OCI-LY3 (cell line): ENCODE measurements around the gene STRADA.

Source experiments
- H2AFZ ChIP-seq: fragments of 200-600, 300-600 bp; shearing (Covaris generic); 2 replicates; pipeline ENCODE4 v1.6.0; 2014; ENCODE audit warnings: antibody characterized with exemption, low read depth, low read length
- H3K27ac ChIP-seq: fragments of 200-600, 300-600 bp; sonication (generic); 2 replicates; pipeline ENCODE4 v1.5.1; 2014; ENCODE audit warnings: mild to moderate bottlenecking, low read length, moderate library complexity, mixed read lengths
- H3K27me3 ChIP-seq: fragments of 200-600, 300-600 bp; sonication (generic); 2 replicates; pipeline ENCODE4 v1.6.1; 2014; ENCODE audit warnings: low read depth, low read length, mixed read lengths
- H3K36me3 ChIP-seq: fragments of 200-600, 300-600 bp; sonication (generic); replicated peaks from 2 replicates; pipeline ENCODE3; 2014; ENCODE audit warnings: low read depth, low read length, mixed read lengths
- H3K4me1 ChIP-seq: fragments of 300-600, 200-600 bp; sonication (generic); 2 replicates; pipeline ENCODE4 v1.6.1; 2014; ENCODE audit warnings: low read length, mixed read lengths
- H3K4me2 ChIP-seq: fragments of 200-600, 300-600 bp; sonication (generic); 2 replicates; pipeline ENCODE4 v1.6.1; 2014; ENCODE audit warnings: low read length, mixed read lengths
- H3K4me3 ChIP-seq: fragments of 300-600, 200-600 bp; sonication (generic); 2 replicates; pipeline ENCODE4 v1.5.1; 2014; ENCODE audit warnings: antibody characterized with exemption, mild to moderate bottlenecking, low read length, moderate library complexity
- H3K79me2 ChIP-seq: fragments of 300-600, 200-600 bp; shearing (Covaris generic); 2 replicates; pipeline ENCODE4 v1.6.1; 2014; ENCODE audit warnings: mild to moderate bottlenecking, low read length, mixed read lengths
- H3K9ac ChIP-seq: fragments of 300-600, 200-600 bp; shearing (Covaris generic); 2 replicates; pipeline ENCODE4 v1.6.0; 2014; ENCODE audit warnings: mild to moderate bottlenecking, low read length, moderate library complexity
- H3K9me3 ChIP-seq: fragments of 200-600, 300-600 bp; shearing (Covaris generic); 2 replicates; pipeline ENCODE4 v1.6.1; 2014; ENCODE audit warnings: low read length, mixed read lengths; ENCODE audit not compliant: insufficient read depth
- H4K20me1 ChIP-seq: fragments of 200-600, 300-600 bp; sonication (generic); 2 replicates; pipeline ENCODE4 v1.6.1; 2016; ENCODE audit warnings: low read length, mixed read lengths; ENCODE audit not compliant: insufficient read depth
- EZH2phosphoT487 ChIP-seq: fragments of 200-600 bp; shearing (Covaris generic); IDR thresholded peaks from 2 replicates; pipeline ENCODE4 v1.6.1; 2018; ENCODE audit warnings: antibody characterized with exemption, mixed run types, low read depth
- TF ChIP-seq, protein P1 (sequence below): fragments of 200-600, 300-600 bp; sonication (generic); IDR thresholded peaks from 2 replicates; pipeline ENCODE4 v1.5.1; 2014; ENCODE audit warnings: antibody characterized with exemption, low read length, low read depth

STRADA gene

DNA sequence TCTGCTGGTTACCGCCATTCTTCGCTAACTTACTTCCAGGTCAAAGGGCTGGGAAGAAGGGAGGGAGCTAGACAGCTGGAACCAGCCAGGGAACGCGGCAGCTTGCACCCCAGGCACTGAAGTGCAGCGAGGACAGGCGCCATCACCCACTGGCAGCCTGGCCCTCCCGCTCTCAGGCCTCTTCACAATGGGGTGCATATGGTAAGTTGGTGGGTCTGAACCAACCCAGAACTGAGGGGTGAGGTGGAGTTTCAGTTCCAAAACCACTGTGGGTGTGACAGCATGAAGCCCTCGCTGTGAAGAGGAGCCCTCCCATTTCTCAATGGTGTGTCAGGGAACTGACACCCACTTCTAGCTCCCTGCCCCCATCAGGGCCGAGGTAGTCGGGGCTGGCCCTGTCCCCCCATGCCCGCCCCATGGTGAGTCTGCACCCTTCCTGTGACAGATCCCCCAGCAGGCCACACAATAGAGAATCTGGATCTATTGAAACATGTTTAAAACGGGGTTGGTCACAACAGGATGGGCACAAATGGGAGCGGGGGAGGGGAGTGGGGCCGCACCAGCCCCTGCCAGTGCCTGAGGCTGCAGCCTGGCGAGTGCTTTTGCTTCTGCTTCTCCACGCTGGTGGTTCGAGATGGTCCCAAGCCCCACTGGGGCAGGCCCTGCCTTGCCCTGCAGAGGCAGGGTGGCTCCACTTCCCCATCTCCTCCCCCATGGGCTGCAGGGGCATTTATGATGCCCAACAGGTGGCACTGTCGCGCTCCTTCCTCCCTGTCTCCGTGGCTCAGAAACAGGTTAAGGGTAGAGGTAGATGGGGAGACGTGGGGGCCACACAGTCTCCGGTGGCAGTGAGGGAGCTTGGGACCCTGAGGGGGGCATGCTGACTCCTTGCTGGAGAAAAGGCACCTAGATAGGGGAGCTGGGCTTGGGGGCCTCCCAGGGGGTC lies 44.0 kb downstream of the STRADA start:
- peak overlapping the region; percentile 91 for H3K27ac ChIP-seq
- peaks cover 8% of the 10 kb centered on the region; the same call in 1 of the 2 replicates for H3K9me3 ChIP-seq
- H3K27me3 ChIP-seq: no peaks in the 10 kb centered on the region
- H2AFZ ChIP-seq: no peak overlapping the region
- peaks cover 10% of the 10 kb centered on the region; the same call in 1 of the 2 replicates for H4K20me1 ChIP-seq
- peaks cover 58% of the 10 kb centered on the region for H3K4me1 ChIP-seq
- H3K9ac ChIP-seq: peak overlapping the region; percentile 99
- peak overlapping the region; percentile 99 for H3K4me2 ChIP-seq
- peaks cover 38% of the 10 kb centered on the region for H3K36me3 ChIP-seq
- TF ChIP-seq, protein P1, sequence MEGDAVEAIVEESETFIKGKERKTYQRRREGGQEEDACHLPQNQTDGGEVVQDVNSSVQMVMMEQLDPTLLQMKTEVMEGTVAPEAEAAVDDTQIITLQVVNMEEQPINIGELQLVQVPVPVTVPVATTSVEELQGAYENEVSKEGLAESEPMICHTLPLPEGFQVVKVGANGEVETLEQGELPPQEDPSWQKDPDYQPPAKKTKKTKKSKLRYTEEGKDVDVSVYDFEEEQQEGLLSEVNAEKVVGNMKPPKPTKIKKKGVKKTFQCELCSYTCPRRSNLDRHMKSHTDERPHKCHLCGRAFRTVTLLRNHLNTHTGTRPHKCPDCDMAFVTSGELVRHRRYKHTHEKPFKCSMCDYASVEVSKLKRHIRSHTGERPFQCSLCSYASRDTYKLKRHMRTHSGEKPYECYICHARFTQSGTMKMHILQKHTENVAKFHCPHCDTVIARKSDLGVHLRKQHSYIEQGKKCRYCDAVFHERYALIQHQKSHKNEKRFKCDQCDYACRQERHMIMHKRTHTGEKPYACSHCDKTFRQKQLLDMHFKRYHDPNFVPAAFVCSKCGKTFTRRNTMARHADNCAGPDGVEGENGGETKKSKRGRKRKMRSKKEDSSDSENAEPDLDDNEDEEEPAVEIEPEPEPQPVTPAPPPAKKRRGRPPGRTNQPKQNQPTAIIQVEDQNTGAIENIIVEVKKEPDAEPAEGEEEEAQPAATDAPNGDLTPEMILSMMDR: peak; percentile 77
- TF ChIP-seq EZH2phosphoT487: no peak
- peaks cover 29% of the 10 kb centered on the region for H3K79me2 ChIP-seq
- peak overlapping the region; percentile 97 for H3K4me3 ChIP-seq

DNA sequence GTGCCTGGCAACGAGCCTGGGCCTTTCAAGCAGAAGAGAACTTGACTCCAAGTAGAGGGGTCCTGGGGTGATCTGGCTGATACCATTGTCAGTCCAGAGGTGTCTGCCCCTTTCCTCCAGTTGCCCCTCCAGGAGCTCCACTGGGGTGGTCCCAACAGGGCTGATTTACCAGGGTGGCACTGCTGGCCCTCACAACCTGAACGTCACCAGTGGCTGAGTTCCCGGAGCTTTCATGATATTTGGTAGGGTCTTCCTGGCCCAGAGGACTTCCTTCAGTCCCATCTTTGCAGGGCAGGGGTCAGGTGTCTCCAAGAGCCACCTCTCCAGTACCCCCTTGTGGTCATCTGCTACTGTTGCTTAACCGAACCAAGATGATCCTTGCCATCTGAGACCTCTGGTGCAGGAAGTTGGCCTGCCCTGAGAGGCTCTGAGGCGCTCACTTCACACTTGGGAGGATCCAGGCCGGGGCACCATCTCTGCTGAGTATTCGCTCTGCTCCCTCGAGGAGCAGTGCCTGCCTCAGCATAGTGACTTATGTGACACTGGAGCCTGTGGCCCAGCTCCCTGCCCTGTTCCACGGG lies 45.1 kb downstream of the STRADA start:
- peaks cover 36% of the 10 kb centered on the region for H3K36me3 ChIP-seq
- peak overlapping the region; percentile 91 for H3K27ac ChIP-seq
- peaks cover 48% of the 10 kb centered on the region for H3K4me1 ChIP-seq
- H3K4me3 ChIP-seq: peak overlapping the region; percentile 97; the same call in 1 of the 2 replicates
- H2AFZ ChIP-seq: no peak overlapping the region
- H3K9me3 ChIP-seq: peaks cover 8% of the 10 kb centered on the region; the same call in 1 of the 2 replicates
- peaks cover 10% of the 10 kb centered on the region; the same call in 1 of the 2 replicates for H4K20me1 ChIP-seq
- peak overlapping the region; percentile 99 for H3K9ac ChIP-seq
- H3K79me2 ChIP-seq: peaks cover 29% of the 10 kb centered on the region
- no peaks in the 10 kb centered on the region for H3K27me3 ChIP-seq
- peak overlapping the region; percentile 99 for H3K4me2 ChIP-seq
- TF ChIP-seq, protein P1: peak; percentile 40
- TF ChIP-seq EZH2phosphoT487: no peak

DNA sequence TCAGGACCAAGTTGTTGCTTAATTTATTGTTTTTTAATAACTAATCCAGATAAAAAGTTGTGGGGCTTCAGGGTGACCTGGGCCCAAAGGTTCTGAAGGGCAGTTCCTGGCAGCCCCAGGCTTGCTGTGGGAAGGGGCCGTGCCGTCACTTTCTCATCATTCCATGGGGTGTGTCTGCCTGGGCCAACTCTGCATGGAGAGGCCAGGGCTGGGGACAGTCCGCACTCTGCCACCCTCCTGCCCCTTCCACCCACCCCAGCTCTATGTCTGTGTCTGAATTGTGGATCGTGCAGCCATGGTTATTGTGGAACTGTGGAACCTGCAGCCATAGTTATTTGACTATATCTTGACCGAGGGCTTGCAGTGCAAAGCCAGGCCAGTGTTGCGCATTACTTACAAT lies 45.7 kb downstream of the STRADA start:
- no peak overlapping the region for H3K4me3 ChIP-seq
- peaks cover 42% of the 10 kb centered on the region for H3K4me1 ChIP-seq
- H3K27ac ChIP-seq: peak overlapping the region; percentile 6; the same call in 1 of the 2 replicates
- H3K4me2 ChIP-seq: peak overlapping the region; percentile 8; the same call in 1 of the 2 replicates
- H3K79me2 ChIP-seq: peaks cover 23% of the 10 kb centered on the region
- no peak overlapping the region for H3K9ac ChIP-seq
- no peak overlapping the region for H2AFZ ChIP-seq
- H3K27me3 ChIP-seq: no peaks in the 10 kb centered on the region
- H3K36me3 ChIP-seq: peaks cover 31% of the 10 kb centered on the region
- TF ChIP-seq, protein P1: no peak
- no peak for TF ChIP-seq EZH2phosphoT487
- peaks cover 2% of the 10 kb centered on the region; the same call in 1 of the 2 replicates for H3K9me3 ChIP-seq
- peaks cover 10% of the 10 kb centered on the region; the same call in 1 of the 2 replicates for H4K20me1 ChIP-seq
